Fibroblast of villous mesenchyme (primary cell): ENCODE results near the gene ZNF500. TPM values are rescaled to one million over a fixed set of nuclear protein-coding genes. Genes with fewer than 3 reads are reported as not detected.

Experiments
- DNase-seq: peaks from one replicate; pipeline ENCODE4 v3.0.0-alpha.2; 2010; ENCODE audit warnings: low read depth
- H3K4me3 ChIP-seq: 2 replicates; pipeline ENCODE4 v1.5.1; 2011; ENCODE audit warnings: low read depth, mild to moderate bottlenecking, low read length
- CTCF ChIP-seq: IDR thresholded peaks from 2 replicates; pipeline ENCODE4 v1.5.1; 2012; ENCODE audit warnings: low read depth, mild to moderate bottlenecking, low read length; ENCODE audit not compliant: insufficient read depth
- total RNA-seq: library from RNA; depleted of rRNA; stranded (reverse); fragments of >200 nt; gene quantifications from 2 replicates; pipeline ENCODE4 v1.2.3, GENCODE V29; 2012

ZNF500 gene
- total RNA-seq, 1 donor: 12.5 TPM

- no peak for TF ChIP-seq CTCF
- H3K4me3 ChIP-seq: no peak overlapping the region
- DNase-seq: no peak
Observed at GRCh38 chr16:4772351-4772750, 5.4 kb upstream of the ZNF500 start.

- H3K4me3 ChIP-seq: no peak overlapping the region
- no peak for TF ChIP-seq CTCF
- no peak for DNase-seq
Observed at GRCh38 chr16:4771646-4772045, 4.7 kb upstream of the ZNF500 start.

- TF ChIP-seq CTCF: no peak
- no peak overlapping the region for H3K4me3 ChIP-seq
- DNase-seq: no peak
Observed at GRCh38 chr16:4769306-4769638, 2.3 kb upstream of the ZNF500 start.

- peak overlapping the region; percentile 78 for H3K4me3 ChIP-seq
- peak; percentile 95 for DNase-seq
- TF ChIP-seq CTCF: no peak
Observed at GRCh38 chr16:4768549-4769305, 1.8 kb upstream of the ZNF500 start.

GRCh38 chr16:4767872-4768548, 1.0 kb upstream of the ZNF500 start:
- no peak for TF ChIP-seq CTCF
- DNase-seq: peak; percentile 54
- peak overlapping the region; percentile 78 for H3K4me3 ChIP-seq

- no peak for TF ChIP-seq CTCF
- peak overlapping the region; percentile 78 for H3K4me3 ChIP-seq
- no peak for DNase-seq
Observed at GRCh38 chr16:4765511-4766474, 1.2 kb downstream of the ZNF500 start.
